HS-5 (cell line): ENCODE measurements around the gene KCNAB2.

Experiments used
- DNase-seq: peaks from one replicate; pipeline ENCODE4 v3.0.0-alpha.2; 2012; ENCODE audit warnings: low read depth

KCNAB2 gene

DNA sequence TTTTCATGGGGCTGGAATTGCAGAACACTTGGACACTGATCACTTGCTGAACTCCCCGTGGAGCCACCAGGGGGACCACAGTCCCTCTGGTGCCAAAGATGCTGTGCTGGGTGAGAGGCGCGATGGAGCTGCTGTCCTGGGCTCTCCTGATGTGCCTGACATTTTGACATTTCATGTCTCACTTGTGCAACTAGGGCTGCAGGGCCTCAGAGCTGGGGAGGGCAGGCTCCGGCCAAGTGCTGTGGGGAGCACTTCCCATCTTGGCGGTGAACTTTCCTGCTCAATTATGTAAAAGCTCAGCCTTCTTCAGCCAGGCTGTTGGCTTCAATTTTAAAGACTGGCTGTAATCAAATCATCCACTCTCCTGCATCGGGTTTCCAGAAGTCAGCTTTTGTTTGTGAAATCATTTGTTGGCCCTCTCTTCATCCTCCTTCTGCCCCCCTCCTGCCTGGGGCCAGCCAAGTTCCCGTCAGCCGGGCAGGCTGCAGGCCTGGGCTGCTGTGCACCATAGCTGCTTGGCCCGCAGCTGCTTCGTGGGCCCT lies 36.8 kb downstream of the KCNAB2 start:
- DNase-seq = no peak

DNA sequence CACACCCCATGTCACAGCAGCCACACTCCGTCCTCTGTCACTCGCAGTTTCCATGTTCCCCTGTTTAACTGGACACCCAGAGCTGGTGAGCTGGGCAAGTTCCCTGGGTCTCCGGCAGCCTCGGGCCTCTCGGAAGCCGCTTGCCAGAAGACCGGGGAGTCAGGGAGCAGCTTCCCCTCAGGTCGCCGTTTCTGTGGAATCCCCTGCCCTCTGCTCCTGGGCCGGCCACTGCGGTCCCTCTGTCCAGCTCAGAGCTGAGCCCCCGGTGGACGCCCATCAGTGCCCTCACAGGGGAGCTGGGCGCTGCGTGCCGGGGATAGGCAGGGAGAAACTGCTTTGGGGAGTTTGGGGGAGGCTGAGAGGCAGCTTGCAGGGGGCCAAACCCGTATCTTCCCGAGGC lies 37.7 kb downstream of the KCNAB2 start:
- no peak for DNase-seq

DNA sequence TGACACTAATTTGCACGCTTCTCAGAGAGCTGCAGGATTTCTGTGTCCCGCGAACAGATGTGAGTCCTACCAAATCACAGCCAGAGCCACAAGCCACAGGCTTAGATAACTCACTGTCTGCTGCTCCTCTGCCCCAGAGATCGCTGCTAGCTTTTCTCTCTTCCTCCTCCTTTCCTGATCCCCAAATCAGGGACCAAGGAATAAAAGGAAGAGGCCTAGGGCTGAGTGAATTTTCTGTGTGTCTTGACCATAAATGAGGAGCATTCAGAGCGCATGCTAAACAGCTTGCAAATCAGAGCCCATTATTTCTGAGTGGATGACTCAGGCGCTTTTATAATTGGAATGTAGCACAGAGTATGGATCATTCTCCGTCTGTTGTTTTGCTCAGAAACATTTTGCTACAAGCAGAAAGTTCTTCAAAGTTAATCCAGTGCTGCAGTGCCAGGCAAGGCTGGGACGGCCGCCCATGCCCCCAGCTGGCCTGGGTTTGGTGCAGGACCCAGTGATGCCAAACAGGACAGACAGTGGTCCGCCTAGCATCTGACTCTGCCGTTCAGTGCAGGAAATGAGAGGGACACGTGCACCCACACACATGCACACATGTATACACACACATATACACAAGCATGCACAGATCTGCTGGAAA lies 38.2 kb downstream of the KCNAB2 start:
- DNase-seq = no peak

DNA sequence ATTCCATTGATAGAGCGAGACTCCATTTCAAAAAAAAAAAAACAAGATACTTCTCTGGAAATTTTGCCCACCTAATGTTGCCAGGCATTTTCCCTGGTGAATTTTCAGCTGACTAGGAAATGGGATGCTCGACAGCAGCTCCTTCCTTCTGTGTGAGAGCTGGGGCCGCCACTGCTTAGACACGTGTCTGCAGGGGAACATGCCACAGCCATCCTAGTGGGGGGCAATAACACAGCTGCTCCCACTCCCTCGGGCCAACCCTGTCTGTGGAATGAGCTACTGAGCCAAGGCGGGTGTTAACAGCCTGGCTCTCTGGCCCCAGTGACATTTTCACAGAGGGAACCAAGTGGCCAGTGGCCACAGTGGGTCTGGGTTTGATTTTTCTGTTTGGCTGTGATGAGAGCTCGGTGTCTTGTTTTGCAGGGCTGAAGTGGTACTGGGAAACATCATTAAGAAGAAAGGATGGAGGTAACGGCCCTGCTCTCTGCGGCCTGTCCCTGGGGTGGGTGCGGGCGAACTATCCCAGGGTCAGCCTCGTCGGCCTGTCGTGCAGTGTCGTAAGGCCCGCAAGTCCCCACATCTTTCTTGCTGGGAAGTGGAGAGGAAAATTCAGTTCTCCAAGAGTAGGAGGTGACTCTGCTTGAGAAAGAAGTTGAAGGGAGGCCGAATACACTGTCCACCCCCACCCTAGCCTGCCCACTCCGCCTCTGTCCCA lies 39.2 kb downstream of the KCNAB2 start:
- no peak for DNase-seq

DNA sequence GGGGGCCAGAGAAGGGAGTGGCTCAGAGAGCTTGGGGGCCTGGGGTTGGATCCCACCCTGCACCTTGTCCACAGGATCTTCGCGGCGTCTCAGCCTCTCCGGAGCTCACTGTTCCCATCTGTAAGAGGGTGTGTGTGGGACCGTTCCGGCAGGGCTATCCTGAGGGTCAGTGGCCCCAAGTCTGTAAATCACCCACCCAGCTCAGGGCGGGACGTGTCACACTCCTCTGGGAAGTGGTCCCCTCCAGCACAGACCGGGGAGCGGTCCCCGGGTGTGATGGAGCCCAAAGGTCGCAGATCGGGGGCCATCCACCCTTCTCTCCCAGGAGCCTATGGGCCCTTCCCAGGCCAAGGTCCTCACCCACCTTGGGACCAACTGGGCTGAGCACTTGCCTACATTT lies 40.0 kb downstream of the KCNAB2 start:
- no peak for DNase-seq

DNA sequence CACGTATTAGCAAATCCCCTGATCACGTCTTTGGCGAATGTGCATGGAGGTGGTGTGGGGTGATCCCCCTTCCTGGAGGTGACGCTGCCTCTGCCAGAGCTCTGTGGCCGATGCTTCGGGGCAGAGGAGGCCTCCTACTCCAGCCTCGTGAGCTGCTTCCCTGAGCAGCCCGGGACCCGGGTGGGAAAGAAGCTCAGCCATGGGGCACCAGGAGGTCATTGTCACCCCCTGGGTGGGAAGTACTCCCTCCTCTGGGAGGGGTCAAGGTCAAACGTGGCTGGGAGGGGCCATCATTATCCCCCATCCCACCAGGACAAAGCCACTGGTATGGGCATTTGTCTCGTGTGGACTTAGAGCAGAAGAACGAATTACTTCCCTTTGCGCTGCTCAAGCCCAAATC lies 40.7 kb downstream of the KCNAB2 start:
- no peak for DNase-seq

DNA sequence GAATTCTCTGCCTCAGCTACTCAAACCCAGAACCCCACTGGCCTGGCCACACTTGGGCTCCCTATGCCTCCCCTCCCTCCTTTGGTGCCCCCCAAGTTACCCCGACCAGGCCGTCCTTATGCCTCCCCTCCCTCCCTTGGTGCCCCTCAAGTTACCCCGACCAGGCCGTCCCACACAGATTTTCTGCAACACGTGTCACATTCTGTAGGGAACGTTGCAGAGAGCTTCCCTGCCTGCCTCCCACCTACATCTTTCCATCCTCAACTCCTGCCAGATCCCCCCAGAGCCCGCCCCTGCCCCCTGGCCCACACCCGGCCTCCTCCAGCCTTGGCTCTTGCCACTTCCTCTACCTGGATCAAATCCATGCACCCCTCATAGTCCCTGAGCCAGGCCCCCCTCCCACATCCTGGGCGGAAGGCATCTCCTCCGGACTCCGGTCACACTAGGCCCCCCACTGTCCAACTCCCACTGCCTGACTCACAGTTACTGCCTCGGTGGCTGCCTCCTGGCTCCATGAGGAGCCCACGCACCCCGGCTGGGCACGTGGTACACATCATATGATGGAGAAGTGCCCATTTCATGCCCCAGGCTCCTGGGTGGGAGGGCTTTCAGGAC lies 41.2 kb downstream of the KCNAB2 start:
- no peak for DNase-seq

DNA sequence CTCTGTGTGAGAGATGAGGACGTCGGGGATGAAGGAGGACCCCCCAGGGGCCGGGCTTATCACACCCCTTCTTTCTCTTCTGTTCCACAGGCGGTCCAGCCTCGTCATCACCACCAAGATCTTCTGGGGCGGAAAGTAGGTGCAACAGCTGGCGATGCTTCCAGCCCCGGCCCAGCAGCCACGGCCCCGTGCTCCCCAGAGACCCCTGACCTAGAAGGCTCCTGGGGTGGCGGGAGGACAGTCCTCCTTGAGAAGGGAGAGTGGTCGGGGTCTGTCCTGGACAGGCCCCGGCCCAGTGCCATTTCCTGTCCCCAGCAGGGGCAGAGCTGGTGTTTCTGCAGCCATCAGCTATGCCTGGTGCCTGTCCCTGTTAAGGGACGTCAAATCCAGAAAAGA lies 41.7 kb downstream of the KCNAB2 start:
- DNase-seq = no peak

DNA sequence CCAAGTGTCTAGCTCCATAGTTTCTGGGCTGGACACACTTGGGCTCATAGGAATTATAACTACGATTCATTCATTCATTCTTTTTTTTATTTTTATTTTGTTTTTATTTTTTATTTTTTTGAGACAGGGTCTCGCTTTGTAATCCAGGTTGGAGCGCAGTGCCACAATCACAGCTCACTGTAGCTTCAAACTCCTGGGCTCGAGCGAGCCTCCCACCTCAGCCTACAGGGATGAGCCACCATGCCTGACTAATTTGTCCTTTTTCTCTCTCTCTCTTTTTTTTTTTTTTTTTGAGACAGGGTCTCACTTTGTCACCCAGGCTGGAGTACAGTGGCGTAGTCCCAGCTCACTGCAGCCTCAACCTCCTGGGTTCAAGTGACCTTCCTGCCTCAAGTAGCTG lies 42.3 kb downstream of the KCNAB2 start:
- DNase-seq = no peak

DNA sequence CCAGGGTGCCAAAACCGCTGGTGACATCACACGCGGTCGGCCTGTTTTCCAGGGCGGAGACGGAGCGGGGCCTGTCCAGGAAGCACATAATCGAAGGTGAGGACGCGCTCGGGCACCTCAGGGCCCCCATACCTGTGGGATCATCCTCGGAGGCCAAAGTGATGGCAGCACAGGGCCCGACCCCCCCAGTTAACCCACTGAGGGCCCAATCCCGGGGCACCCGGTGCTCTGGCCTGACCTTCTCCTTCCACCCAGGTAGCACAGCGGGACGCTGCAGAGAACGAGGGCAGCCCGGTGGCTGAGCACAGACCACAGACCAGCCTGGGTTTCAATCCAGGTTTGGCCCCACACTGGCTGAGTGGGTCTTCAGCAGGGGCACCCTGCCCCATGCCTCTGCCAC lies 43.3 kb downstream of the KCNAB2 start:
- DNase-seq = no peak

DNA sequence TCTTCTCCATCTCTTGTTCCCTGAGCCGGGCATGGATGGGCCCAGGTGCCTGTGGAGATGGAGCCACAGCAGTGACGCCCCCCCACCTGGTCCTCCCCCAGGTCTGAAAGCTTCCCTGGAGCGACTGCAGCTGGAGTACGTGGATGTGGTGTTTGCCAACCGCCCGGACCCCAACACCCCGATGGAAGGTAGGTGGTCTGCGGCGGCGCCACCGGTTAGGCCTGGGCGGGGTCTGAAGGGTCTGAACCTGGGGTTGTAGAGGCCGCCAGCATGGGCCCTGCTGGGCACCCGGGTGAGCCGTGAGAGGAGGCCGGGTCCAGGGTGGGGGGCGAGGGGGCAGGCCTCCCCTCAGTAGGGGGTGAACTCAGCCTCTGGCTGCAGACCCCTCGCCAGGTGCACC lies 44.6 kb downstream of the KCNAB2 start:
- no peak for DNase-seq

DNA sequence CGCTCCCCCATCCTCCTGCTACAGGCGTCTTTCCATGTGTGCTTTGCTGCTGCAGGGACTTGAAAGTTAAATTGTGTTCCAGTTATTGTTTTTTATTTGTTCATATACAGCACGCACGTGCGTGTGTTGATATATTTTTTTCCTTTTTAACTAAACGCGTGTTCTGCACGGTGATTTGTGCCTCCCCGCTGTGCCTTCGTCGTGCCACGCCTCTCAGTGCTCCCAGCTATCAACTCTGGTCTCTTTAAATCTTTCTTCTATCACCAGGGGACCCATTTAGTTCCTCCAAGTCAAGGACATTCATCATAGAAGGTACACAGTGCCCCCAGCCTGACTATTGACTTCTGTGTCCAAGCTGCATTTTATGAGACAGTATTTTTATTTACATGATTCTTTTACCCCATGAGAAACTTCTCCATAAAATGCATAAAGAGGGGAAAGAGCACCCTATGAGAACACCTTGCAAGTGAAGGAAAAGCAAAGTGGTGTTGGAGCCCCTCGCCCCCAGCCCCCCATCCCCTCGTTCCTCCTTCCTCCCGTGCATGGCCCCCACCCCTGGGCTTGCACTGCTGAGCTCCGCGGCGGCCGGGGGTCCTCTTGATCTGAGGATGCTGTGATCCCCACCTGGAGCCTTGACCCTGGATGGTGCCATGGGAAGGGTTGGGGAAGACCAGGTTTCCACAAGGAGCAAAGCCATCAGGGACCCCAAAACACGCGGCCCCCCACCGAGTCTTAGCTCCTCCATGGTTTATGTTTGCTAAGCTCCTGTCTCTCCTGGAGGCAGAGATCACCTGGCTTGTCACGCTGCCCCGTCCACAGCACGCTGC lies 45.5 kb downstream of the KCNAB2 start:
- no peak for DNase-seq

DNA sequence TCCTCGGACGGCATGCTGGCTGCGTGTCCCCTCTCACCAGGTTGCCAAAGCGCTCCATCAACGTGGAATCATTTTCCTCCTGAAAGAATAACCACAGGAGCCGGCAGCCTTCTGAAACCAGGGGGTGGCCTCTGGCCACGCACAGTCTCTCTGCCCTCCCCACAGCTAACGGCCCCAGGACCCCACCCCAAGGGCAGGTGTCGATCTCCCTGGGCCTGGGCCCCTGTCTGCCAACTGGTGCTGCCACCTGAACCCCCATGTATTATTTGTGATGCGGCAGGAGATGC lies 46.1 kb downstream of the KCNAB2 start:
- no peak for DNase-seq

DNA sequence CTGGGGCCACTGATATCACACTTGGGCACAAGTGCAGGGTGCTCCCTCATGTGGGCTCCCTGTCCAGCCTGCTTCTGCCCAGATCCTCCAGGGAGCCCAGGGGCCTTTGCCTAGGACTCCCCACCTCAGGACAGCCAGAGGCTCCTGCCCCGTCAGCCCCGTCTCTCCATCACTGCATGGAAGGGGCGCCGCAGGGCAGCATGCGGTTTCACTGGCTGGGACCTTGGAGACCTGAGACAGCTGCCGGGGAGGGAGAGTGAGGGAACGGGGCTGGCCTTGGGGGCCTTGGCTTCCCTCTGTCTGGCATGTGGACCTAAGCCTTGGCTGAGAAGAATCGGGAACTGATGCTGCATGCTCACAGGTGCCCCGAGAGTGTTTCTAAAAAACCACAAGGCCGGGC lies 46.5 kb downstream of the KCNAB2 start:
- no peak for DNase-seq

DNA sequence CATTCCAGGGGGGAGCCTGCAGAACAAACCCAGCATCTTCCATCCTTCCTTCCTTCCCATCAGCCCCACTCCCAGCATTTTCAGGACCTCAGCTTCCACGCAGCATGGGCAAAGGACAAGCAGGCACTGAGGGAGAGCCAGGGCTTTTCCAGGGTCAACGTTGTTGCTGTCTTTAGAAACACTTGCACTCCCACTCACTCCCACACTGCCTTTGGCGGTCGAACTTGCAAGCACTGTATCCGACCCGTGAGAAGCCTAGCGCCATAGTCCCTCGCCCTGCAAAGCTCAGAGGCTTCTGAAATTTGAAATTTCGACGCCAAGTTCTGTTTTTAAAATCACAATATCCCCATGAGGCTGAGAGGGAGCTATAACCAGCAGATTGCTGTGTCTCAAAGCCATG lies 47.4 kb downstream of the KCNAB2 start:
- no peak for DNase-seq

DNA sequence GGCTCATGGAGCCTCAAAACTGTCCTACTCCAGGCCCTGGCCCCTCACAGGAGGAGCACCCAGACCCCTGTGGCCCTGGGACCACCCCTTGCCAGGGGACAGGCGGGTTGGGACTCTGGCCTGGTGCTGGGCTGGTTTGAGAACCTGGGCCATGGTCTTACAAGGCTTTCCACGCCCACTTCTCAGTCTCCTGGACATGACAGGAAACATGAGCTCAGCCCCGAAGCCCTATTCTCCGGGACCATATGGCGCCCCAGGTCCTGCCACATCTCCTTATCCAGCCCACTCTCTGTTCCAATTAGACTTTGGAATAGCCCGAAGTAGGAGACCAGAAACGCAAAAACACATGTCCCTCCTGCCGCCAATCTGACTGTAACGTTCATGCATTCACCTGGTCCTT lies 47.9 kb downstream of the KCNAB2 start:
- no peak for DNase-seq

DNA sequence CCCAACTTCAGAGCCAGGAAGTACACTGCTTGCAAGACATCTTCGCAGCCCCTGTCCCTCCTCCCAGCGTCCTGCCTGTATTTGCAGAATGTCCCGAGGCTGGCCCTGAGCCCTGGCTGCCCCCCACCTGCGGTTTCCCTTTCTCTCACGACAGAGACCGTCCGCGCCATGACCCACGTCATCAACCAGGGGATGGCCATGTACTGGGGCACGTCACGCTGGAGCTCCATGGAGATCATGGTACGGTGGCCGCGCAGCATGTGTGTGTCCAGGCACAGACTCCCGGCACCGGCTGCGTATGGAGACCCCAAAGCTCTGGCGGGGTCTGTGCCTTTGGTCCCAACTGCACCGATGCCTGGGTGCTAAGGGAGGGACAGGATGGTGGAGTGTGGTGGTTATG lies 48.6 kb downstream of the KCNAB2 start:
- no peak for DNase-seq

DNA sequence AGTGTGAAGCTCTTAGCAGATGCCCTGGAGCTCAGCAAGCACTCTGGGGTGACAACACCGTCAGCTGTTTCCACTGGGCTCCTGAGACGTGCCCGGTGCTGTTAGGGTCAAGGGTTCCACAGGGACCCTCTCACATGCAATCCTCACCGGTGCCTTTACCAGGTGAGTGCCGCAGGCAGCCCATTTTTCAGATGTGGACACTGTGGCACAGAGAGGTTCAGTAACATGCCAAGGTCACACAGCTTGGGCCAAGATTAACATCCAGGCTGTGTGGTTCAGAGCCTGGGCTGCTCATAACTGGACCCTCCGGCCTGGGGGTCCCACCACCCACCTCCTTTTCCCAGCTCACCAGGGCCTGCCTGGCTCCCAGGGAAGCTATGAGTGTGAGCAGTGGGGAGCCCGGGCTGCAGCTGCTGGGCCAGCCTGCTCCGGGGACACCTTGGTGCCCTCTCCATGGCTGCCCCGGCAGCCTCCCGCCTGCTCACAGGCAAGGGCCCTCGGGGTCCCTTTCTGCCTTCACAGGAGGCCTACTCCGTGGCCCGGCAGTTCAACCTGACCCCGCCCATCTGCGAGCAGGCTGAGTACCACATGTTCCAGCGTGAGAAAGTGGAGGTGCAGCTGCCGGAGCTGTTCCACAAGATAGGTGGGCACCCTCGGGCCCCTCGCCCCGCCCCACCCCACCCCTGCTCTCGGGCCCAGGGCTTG lies 49.3 kb downstream of the KCNAB2 start:
- no peak for DNase-seq

DNA sequence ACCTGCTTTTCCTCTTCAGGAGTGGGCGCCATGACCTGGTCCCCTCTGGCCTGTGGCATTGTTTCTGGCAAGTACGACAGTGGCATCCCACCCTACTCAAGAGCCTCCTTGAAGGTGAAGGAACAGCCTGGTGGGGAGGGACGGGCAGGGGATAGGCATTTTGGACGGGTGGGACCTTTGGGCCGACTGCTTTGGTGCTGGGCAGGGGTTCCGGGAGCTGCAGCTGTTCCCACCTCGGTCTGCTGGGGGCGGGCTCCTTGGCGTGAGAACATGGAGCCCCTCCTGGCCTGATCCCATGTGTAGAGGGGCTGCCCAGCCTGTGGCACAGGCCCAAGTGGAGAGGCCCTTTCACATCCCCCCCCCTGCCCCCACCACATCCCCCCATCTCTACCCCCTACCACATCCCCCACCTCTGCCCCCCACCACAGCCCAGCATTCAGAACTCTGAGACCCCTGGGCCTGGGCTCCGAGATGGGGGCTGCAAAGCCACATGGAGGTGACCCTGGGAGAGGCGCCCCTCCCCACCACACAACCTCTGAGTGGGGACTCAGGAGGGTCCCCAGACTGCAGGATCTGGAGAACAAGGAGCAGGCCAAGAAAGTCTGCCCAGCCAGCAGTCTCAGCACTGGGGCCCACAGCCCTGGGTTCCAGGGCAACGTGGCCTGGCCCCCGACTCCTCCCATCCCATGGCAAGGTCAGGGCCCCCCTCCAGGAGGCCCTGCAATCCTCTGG lies 50.0 kb downstream of the KCNAB2 start:
- no peak for DNase-seq

DNA sequence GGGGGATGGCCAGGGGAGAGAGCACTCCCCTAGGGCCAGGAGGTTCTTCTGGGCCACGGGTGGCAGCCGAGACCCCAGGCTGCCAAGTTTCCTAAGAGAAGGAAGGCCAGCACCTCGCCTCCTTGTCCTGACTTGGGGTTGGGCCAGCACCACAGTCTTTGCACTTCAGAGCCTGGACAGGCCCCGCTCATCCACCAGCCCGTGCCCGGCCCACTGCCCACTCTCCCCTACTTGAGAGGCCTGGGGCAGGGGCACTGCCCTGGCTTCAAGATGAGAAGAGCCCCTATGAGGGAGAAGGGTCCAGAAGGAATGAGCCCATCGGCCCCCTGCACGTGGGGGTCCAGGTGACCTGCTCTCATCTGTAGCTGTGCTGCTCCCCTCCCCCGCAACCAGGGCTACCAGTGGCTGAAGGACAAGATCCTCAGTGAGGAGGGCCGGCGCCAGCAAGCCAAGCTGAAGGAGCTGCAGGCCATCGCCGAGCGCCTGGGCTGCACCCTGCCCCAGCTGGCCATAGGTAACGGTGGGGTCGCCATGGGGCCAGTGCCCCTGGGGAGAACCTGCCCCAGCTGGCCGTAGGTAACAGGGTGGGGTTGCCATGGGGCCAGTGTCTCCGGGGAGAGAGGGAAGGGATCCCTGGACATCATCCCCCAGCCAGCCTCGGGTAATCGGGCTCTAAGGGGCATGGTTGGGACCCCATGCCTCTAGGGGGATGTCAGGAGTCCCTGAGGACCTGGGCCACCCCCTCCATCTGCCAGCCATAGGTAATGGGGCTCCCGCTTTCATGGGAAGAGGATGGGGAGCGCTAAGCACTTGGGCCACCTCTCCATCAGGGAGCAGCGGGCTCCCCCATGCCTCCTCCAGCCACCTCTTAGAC lies 50.8 kb downstream of the KCNAB2 start:
- no peak for DNase-seq
